Fibroblast of pulmonary artery (primary cell): ENCODE measurements around the gene VSIR.

ENCODE experiments used
- DNase-seq: peaks from one replicate; pipeline ENCODE4 v3.0.0-alpha.2; 2010; ENCODE audit warnings: low read depth
- H3K4me3 ChIP-seq: replicated peaks from 2 replicates; pipeline ENCODE4 v1.5.1; 2011; ENCODE audit warnings: low read depth, mild to moderate bottlenecking, control low read depth, low read length, moderate library complexity
- TF ChIP-seq, protein P1 (sequence below): IDR thresholded peaks from 2 replicates; pipeline ENCODE4 v1.5.1; 2011; ENCODE audit warnings: mild to moderate bottlenecking, control low read depth, low read length, inconsistent platforms; ENCODE audit errors: missing control alignments

VSIR gene

DNA sequence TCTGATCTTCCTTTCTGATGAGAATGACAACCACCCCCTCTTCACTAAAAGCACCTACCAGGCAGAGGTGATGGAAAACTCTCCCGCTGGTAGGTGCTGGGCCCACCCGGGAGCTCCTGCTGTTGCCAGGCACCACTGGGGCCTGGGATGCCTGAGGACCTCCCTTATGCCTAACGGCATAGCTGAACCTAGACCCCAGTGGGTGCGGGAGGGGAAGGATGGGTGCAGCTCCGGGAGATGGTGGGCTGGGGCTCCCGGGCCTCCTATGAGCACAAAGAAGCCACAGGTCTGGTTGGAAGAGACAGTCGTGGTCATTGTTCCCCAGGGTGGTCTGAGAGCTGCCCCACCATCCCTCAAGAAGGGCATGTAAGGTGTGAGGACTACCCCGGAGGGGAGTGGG lies 15.6 kb upstream of the VSIR start:
- no peak for DNase-seq
- TF ChIP-seq, protein P1, sequence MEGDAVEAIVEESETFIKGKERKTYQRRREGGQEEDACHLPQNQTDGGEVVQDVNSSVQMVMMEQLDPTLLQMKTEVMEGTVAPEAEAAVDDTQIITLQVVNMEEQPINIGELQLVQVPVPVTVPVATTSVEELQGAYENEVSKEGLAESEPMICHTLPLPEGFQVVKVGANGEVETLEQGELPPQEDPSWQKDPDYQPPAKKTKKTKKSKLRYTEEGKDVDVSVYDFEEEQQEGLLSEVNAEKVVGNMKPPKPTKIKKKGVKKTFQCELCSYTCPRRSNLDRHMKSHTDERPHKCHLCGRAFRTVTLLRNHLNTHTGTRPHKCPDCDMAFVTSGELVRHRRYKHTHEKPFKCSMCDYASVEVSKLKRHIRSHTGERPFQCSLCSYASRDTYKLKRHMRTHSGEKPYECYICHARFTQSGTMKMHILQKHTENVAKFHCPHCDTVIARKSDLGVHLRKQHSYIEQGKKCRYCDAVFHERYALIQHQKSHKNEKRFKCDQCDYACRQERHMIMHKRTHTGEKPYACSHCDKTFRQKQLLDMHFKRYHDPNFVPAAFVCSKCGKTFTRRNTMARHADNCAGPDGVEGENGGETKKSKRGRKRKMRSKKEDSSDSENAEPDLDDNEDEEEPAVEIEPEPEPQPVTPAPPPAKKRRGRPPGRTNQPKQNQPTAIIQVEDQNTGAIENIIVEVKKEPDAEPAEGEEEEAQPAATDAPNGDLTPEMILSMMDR = no peak
- H3K4me3 ChIP-seq = no peak overlapping the region

DNA sequence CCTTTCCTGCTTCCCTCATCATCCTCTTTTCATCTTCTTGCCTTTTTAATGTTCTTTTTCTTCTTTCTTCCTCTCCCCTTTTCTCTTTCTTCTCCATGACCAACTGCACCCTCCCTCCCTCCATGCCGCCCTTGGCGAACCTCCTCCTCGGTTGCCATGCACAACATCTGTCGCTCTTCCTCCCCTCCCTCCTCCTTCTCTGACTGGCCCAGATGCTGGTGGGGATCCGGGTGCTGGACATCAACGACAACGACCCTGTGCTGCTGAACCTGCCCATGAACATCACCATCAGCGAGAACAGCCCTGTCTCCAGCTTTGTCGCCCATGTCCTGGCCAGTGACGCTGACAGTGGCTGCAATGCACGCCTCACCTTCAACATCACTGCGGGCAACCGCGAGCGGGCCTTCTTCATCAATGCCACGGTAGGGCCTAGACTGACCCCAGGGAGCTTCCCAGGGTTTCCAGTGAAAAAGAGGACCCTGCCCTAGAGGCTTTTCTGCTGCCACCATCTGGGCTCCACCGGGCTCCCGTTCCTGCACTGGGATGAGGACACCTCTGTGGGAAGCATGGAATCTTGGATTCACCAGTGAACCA lies 11.5 kb upstream of the VSIR start:
- no peak for DNase-seq
- H3K4me3 ChIP-seq = no peak overlapping the region
- TF ChIP-seq, protein P1 = no peak

DNA sequence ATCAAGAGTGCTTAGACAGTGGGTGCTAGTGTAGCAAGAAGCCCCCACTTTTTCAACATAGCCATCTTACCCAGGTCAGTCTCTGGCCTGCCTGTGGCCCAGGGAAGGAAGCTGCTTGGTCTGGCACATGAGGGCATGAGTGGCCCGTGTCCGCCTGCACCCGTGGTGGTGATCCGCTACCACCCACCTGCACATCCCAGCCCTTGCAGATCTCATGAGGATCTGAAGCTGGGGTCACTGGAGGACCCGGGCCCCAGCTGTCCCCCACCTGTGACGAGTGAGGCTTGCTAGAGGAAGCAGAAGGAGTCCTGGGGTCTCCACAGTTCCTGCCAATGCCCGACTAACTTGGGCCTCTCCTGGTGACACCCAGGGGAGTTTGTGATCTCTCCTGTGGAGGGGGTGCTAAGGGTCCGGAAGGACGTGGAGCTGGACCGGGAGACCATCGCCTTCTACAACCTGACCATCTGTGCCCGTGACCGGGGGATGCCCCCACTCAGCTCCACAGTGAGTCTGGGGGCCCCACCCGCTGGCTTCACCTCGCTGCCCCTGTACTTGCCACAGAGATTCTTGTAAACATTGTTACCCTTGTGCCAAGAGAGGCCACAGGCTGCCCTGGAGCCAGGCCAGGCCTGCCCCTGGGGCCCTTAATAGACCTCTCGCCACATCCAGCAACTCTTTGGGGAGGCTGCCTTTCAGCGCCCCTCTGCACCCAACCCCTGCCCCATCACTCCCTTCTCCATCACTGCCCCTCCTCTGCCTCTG lies 10.8 kb upstream of the VSIR start:
- TF ChIP-seq, protein P1 = no peak
- H3K4me3 ChIP-seq = no peak overlapping the region
- DNase-seq = no peak

DNA sequence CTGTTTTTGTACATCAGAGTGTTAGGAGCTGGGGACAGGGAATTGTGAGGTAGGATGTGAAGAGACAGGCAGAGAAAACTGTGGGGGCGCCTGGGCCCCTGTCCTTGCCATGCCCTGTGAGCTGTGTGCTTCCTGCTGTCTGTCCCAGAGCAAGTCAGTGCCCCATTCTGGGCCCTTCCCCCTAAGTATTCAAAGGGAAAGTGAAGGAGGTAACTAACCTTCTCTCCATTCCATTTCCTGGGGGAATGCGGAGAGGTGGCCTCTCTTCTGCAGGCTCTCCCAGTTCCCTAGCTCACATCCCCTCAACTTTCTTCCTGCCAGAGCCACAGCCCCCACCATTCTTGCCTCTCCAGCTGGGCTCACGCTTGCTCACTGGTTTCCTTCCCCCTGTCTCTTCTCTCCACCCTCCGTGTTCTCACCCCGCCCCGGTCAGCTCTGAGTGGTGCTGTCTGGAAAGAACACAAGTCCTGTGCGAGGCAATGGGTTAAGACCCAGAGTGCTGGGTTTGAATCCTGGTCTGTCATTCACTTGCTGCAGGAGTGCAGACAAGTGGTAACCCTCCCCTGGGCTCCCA lies 9.7 kb upstream of the VSIR start:
- no peak for DNase-seq
- TF ChIP-seq, protein P1 = no peak
- no peak overlapping the region for H3K4me3 ChIP-seq

DNA sequence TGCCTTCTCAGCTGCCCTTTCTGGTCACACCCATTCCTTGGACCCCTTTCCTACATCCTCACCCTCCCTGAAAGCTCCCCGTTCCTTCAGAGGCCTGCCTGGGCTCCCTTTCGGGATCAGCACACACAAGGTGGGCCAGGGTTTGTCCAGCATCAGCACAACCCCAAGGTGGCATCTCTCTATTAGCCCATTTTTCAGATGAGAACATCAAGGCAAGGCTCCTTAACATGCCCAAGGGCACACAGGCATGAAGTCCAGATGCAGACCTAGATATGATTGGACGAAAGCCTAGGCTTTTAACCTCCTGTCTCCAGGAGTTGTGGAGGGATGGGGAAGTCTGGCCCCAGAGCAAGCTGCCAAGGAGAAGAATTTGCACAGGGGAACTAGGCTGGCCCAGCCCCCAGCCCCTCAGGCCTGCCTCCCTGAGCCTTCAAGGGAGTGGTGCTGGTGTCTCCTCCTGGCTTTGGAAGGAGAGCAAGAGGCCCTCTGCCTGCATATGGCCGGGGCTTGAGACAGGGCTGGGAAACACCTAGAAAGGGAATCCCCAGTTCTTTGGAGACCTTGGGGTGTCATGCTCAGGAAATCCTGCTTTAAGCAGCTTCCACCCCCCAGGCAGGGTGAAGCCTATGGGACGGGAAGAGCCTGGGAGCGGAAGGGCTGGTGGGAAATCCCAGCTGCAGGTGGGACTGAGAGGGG lies 9.0 kb upstream of the VSIR start:
- DNase-seq = no peak
- H3K4me3 ChIP-seq = no peak overlapping the region
- TF ChIP-seq, protein P1 = no peak

DNA sequence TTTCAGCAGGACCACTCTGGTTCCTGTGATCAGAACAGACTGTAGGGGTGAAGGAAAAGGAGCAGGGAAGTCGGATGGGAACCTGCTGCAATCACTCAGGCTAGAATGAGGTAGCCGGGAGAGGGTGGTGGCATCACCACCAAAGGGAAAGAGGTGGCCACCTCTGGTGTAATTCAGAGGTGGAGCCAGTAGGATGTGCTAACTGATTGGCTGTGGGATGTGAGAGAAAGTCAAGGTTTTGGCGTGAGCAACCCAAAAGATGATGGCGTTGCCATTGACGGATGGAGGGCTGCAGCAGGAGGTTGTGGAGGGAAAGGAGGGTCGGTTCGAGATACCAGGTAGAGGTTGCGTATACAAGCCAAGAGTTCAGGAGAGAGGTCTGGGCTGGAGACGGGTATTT lies 7.4 kb upstream of the VSIR start:
- TF ChIP-seq, protein P1 = no peak
- H3K4me3 ChIP-seq = no peak overlapping the region
- no peak for DNase-seq
